GM12873 (cell line): ENCODE data around the gene SAE1.

ENCODE experiments used
- TF ChIP-seq, protein P1 (sequence below): IDR thresholded peaks from 2 replicates; pipeline ENCODE4 v1.5.1; 2012; ENCODE audit warnings: low read depth, mild to moderate bottlenecking, moderate library complexity, low read length, control low read depth; ENCODE audit not compliant: insufficient read depth; ENCODE audit errors: missing control alignments

SAE1 gene

GRCh38 chr19:47093841-47094240 lies 36.8 kb upstream of the SAE1 start:
- TF ChIP-seq, protein P1, sequence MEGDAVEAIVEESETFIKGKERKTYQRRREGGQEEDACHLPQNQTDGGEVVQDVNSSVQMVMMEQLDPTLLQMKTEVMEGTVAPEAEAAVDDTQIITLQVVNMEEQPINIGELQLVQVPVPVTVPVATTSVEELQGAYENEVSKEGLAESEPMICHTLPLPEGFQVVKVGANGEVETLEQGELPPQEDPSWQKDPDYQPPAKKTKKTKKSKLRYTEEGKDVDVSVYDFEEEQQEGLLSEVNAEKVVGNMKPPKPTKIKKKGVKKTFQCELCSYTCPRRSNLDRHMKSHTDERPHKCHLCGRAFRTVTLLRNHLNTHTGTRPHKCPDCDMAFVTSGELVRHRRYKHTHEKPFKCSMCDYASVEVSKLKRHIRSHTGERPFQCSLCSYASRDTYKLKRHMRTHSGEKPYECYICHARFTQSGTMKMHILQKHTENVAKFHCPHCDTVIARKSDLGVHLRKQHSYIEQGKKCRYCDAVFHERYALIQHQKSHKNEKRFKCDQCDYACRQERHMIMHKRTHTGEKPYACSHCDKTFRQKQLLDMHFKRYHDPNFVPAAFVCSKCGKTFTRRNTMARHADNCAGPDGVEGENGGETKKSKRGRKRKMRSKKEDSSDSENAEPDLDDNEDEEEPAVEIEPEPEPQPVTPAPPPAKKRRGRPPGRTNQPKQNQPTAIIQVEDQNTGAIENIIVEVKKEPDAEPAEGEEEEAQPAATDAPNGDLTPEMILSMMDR = no peak

DNA sequence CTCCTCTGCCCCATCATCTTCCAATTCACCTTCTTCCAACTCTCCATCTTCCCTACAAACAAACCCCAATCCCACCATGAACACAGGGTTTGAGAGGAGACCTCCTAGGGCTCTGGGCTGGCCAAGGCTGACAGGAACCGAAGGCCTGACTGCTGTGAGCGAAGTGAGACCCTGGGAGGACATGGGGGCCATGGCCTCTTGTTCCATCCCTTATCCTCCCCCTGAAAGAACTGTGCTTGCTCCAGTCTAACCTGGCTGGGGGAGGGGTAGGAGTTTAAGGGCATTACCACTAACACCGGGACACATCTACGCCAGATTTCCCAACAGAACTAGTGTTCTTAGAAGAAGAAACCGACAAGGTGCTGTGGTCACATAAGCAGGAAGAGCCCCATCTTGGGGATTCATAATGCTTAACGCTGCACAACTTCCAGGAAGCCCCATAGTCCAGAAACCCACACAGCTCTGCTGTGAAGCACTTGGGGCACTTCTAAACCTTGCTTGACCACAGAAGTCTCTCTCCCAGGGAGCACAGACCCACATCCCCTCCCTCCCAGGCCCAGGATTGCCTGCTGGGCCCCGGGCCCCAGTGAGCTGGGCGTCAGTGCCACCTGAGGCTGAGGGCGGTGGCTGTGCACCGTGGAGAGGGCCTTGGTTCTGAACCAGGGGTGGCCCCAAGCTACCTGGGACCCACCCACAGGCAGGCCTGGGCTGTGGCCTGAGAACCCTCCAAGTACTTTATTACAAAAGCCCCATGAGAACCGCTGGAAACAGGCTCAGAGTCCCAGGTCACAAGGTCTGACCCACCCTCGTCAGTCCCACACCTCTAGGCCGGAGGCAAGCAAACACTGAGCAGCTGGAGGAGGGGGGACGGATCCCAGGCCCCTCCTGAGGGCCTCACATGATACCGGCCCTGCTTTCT lies 35.8 kb upstream of the SAE1 start:
- TF ChIP-seq, protein P1 = no peak

GRCh38 chr19:47095476-47096099 lies 35.0 kb upstream of the SAE1 start:
- TF ChIP-seq, protein P1 = no peak

GRCh38 chr19:47096100-47096704 lies 34.4 kb upstream of the SAE1 start:
- TF ChIP-seq, protein P1 = no peak

- TF ChIP-seq, protein P1 = no peak
Measured at GRCh38 chr19:47096721-47097120, 33.9 kb upstream of the SAE1 start.

GRCh38 chr19:47097396-47098201 lies 33.0 kb upstream of the SAE1 start:
- TF ChIP-seq, protein P1 = no peak
